DND-41 (cell line): ENCODE measurements around the gene COG3.
A peak's percentile ranks its signal among the peaks of the same experiment; 100 is the strongest.

Experiments used
- ATAC-seq: fragments of 200-7000 bp; cut with Tn5 transposase; 3 replicates; pipeline ENCODE4 v1.9.1; 2021; ENCODE audit warnings: low read depth; ENCODE audit not compliant: insufficient read depth
- DNase-seq: peaks from one replicate; pipeline ENCODE4 v3.0.0-alpha.2; 2020
- H2AFZ ChIP-seq: 2 replicates; pipeline ENCODE4 v1.6.0; 2012; ENCODE audit warnings: low read depth, low read length
- H3K27ac ChIP-seq: 2 replicates; pipeline ENCODE4 v1.5.1; 2012; ENCODE audit warnings: low read length, inconsistent platforms
- H3K27me3 ChIP-seq: fragments of 200-600 bp; sonication (generic); 2 replicates; pipeline ENCODE4 v1.6.0; 2012; ENCODE audit warnings: low read length, mild to moderate bottlenecking, inconsistent platforms; ENCODE audit not compliant: insufficient read depth, poor library complexity
- H3K36me3 ChIP-seq: 2 replicates; pipeline ENCODE4 v1.5.1; 2012; ENCODE audit warnings: low read length, inconsistent platforms; ENCODE audit not compliant: insufficient read depth
- H3K4me1 ChIP-seq: 2 replicates; pipeline ENCODE4 v1.5.1; 2012; ENCODE audit warnings: mild to moderate bottlenecking, low read length; ENCODE audit not compliant: insufficient read depth
- H3K4me2 ChIP-seq: 2 replicates; pipeline ENCODE4 v1.6.0; 2012; ENCODE audit warnings: mild to moderate bottlenecking, moderate library complexity, low read length, inconsistent platforms; ENCODE audit not compliant: insufficient read depth
- H3K4me3 ChIP-seq, 2 experiments: fragments of 200-600 bp in 1 of 2; shearing (Covaris generic) in 1 of 2; 2 replicates each; pipeline ENCODE4 v1.5.1; 2012 to 2016; ENCODE audit warnings: inconsistent platforms in 2 of 2, low read length in 2 of 2, mild to moderate bottlenecking in 2 of 2, low read depth in 1 of 2, moderate library complexity in 1 of 2
- H3K79me2 ChIP-seq: 2 replicates; pipeline ENCODE4 v1.6.0; 2012; ENCODE audit warnings: low read length, inconsistent platforms; ENCODE audit not compliant: insufficient read depth
- H3K9ac ChIP-seq: 2 replicates; pipeline ENCODE4 v1.6.0; 2012; ENCODE audit warnings: low read depth, mild to moderate bottlenecking, inconsistent platforms, low read length, moderate library complexity
- H3K9me3 ChIP-seq: 2 replicates; pipeline ENCODE4 v1.5.1; 2012; ENCODE audit warnings: low read length, moderate library complexity, mild to moderate bottlenecking, inconsistent platforms; ENCODE audit not compliant: insufficient read depth, severe bottlenecking
- H4K20me1 ChIP-seq: 2 replicates; pipeline ENCODE4 v1.6.0; 2012; ENCODE audit warnings: low read length; ENCODE audit not compliant: insufficient read depth
- CTCF ChIP-seq: IDR thresholded peaks from 2 replicates; pipeline ENCODE4 v1.5.1; 2012; ENCODE audit warnings: borderline replicate concordance, low read length, moderate library complexity, mild to moderate bottlenecking; ENCODE audit not compliant: poor library complexity, severe bottlenecking; ENCODE audit errors: extremely low read depth
- EZH2 ChIP-seq: IDR thresholded peaks from 3 replicates; pipeline ENCODE4 v1.6.1; 2012; ENCODE audit warnings: borderline replicate concordance, low read depth, mild to moderate bottlenecking, moderate library complexity, low read length, inconsistent platforms; ENCODE audit not compliant: severe bottlenecking

The COG3 gene

GRCh38 chr13:45511310-45512097 is 46.8 kb downstream of the COG3 start:
- Histone ChIP-seq H3K79me2 (no peaks in the 10 kb centered on the region), H3K36me3 (peaks cover 70% of the 10 kb centered on the region), H3K4me3 (no peak overlapping the region), H3K9ac (no peak overlapping the region), H3K9me3 (no peaks in the 10 kb centered on the region), H3K4me1 (no peaks in the 10 kb centered on the region), H3K27ac (no peak overlapping the region), H3K27me3 (no peaks in the 10 kb centered on the region), H3K4me2 (no peak overlapping the region), H4K20me1 (no peaks in the 10 kb centered on the region), H2AFZ (no peak overlapping the region)
- peak; percentile 82 for ATAC-seq
- peak; percentile 42 for DNase-seq
- no peak for TF ChIP-seq EZH2
- peak; percentile 91 for TF ChIP-seq CTCF

- Histone ChIP-seq H3K27me3 (no peaks in the 10 kb centered on the region), H3K4me3 (no peak overlapping the region), H3K9ac (no peak overlapping the region), H3K79me2 (no peaks in the 10 kb centered on the region), H3K4me2 (no peak overlapping the region), H2AFZ (no peak overlapping the region), H3K36me3 (peaks cover 73% of the 10 kb centered on the region), H3K4me1 (no peaks in the 10 kb centered on the region), H3K9me3 (no peaks in the 10 kb centered on the region), H4K20me1 (no peaks in the 10 kb centered on the region), H3K27ac (no peak overlapping the region)
- ATAC-seq (no peak), DNase-seq (no peak)
- no peak for TF ChIP-seq CTCF
- TF ChIP-seq EZH2: no peak
Measured at GRCh38 chr13:45512098-45512496, 47.4 kb downstream of the COG3 start.

- Histone ChIP-seq H3K4me1 (no peaks in the 10 kb centered on the region), H4K20me1 (no peaks in the 10 kb centered on the region), H3K27ac (no peak overlapping the region), H3K4me3 (no peak overlapping the region), H3K9me3 (no peaks in the 10 kb centered on the region), H3K4me2 (no peak overlapping the region), H3K36me3 (peaks cover 78% of the 10 kb centered on the region), H3K27me3 (no peaks in the 10 kb centered on the region), H2AFZ (no peak overlapping the region), H3K9ac (no peak overlapping the region), H3K79me2 (no peaks in the 10 kb centered on the region)
- no peak for TF ChIP-seq EZH2
- no peak for TF ChIP-seq CTCF
- ATAC-seq (no peak), DNase-seq (no peak)
Measured at GRCh38 chr13:45516757-45517156, 52.0 kb downstream of the COG3 start.
